PC-3 (cell line): ENCODE measurements around the gene NTN3. TPM values are rescaled to one million over a fixed set of nuclear protein-coding genes. Genes with fewer than 3 reads are reported as not detected.

ENCODE experiments used
- ATAC-seq: fragments of 200-7000 bp; cut with Tn5 transposase; 2 replicates; pipeline ENCODE4 v1.9.1; 2020; ENCODE audit warnings: mild to moderate bottlenecking, moderate library complexity
- BruUV-seq: library from RNA; stranded (reverse); fragments of 400-500 nt; replicated peaks from 2 replicates; lab custom pipeline; 2021; lab: Mats Ljungman, UMichigan
- CTCF ChIA-PET: fragments of 300-600 bp; sonication (Branson Sonifier 250); formaldehyde crosslinking; loops from one replicate; lab custom pipeline; 2022; ENCODE audit warnings: antibody characterized with exemption; lab: Charles Lee
- POLR2A ChIA-PET: fragments of 300-600 bp; sonication (Branson Sonifier 250); formaldehyde crosslinking; loops from one replicate; lab custom pipeline; 2022; ENCODE audit warnings: antibody characterized with exemption; ENCODE audit not compliant: unreplicated experiment; lab: Charles Lee
- DNase-seq: peaks from one replicate; pipeline ENCODE4 v3.0.0-alpha.2; 2015
- H2AFZ ChIP-seq: fragments of 300-600 bp; sonication (generic); 2 replicates; pipeline ENCODE4 v1.6.0; 2016; ENCODE audit warnings: antibody characterized with exemption, low read length
- H3F3A ChIP-seq: fragments of 300-600 bp; sonication (generic); one replicate; pipeline ENCODE4 v1.6.0; 2017; ENCODE audit warnings: antibody characterized with exemption, low read length, control low read depth, mild to moderate bottlenecking; ENCODE audit not compliant: unreplicated experiment
- H3K27ac ChIP-seq: fragments of 300-600 bp; sonication (generic); 2 replicates; pipeline ENCODE4 v1.5.1; 2016; ENCODE audit warnings: mild to moderate bottlenecking, low read length
- H3K27me3 ChIP-seq: fragments of 300-600 bp; sonication (generic); 2 replicates; pipeline ENCODE4 v1.6.1; 2016; ENCODE audit warnings: low read length, mixed read lengths
- H3K36me3 ChIP-seq: fragments of 300-600 bp; sonication (generic); 2 replicates; pipeline ENCODE4 v1.6.1; 2016; ENCODE audit warnings: low read depth, mixed run types, low read length, mixed read lengths
- H3K4me1 ChIP-seq: fragments of 300-600 bp; sonication (generic); 2 replicates; pipeline ENCODE4 v1.5.1; 2016; ENCODE audit warnings: low read length; ENCODE audit not compliant: insufficient read depth
- H3K4me2 ChIP-seq: fragments of 300-600 bp; sonication (generic); 2 replicates; pipeline ENCODE4 v1.6.0; 2016; ENCODE audit warnings: low read length
- H3K4me3 ChIP-seq: fragments of 300-600 bp; sonication (generic); 2 replicates; pipeline ENCODE4 v1.5.1; 2016; ENCODE audit warnings: mild to moderate bottlenecking, low read length, mixed read lengths
- H3K79me2 ChIP-seq: fragments of 300-600 bp; sonication (generic); 2 replicates; pipeline ENCODE4 v1.6.1; 2017; ENCODE audit warnings: low read length, mixed read lengths
- H3K9ac ChIP-seq: fragments of 300-600 bp; sonication (generic); 2 replicates; pipeline ENCODE4 v1.6.0; 2016; ENCODE audit warnings: mild to moderate bottlenecking, low read length
- H3K9me2 ChIP-seq: fragments of 300-600 bp; sonication (generic); replicated peaks from 2 replicates; pipeline ENCODE4 v1.6.1; 2016; ENCODE audit warnings: mixed run types, low read length, mixed read lengths
- H3K9me3 ChIP-seq: fragments of 300-600 bp; sonication (generic); 2 replicates; pipeline ENCODE4 v1.6.1; 2016; ENCODE audit warnings: low read length, mixed read lengths
- H4K20me1 ChIP-seq: fragments of 300-600 bp; sonication (generic); 2 replicates; pipeline ENCODE4 v1.6.1; 2016; ENCODE audit warnings: low read length, mixed read lengths
- CTCF ChIP-seq: fragments of 300-600 bp; sonication (generic); conservative IDR thresholded peaks from 2 replicates; pipeline ENCODE4 v1.5.1; 2017; ENCODE audit warnings: antibody characterized with exemption, low read depth, mild to moderate bottlenecking, low read length
- EZH2 ChIP-seq: fragments of 300-600 bp; sonication (generic); IDR thresholded peaks from one replicate; pipeline ENCODE4 v1.6.1; 2017; ENCODE audit warnings: antibody characterized with exemption, mild to moderate bottlenecking, low read length; ENCODE audit not compliant: unreplicated experiment
- EZH2phosphoT487 ChIP-seq: fragments of 300-600 bp; sonication (generic); IDR thresholded peaks from 2 replicates; pipeline ENCODE4 v1.6.1; 2018; ENCODE audit warnings: mild to moderate bottlenecking, antibody characterized with exemption, low read length, borderline replicate concordance
- intact Hi-C: fragments of 100-400 bp; cut with micrococcal nuclease; formaldehyde crosslinking; loops from 2 replicates; pipeline ENCODE4 v1.9.0; 2023
- total RNA-seq: library from RNA; depleted of rRNA; stranded (reverse); fragments of >200 nt; gene quantifications from 2 replicates; pipeline ENCODE4 v1.2.3, GENCODE V29; 2014

The NTN3 gene
- total RNA-seq, 1 experiment from 2014 or later: not detected

GRCh38 chr16:2500430-2500917, 29.4 kb downstream of the NTN3 start:
- no peaks in the 10 kb centered on the region for H3K27me3 ChIP-seq
- ATAC-seq: 0 out of 2 replicates have a peak, but pooled peaks have one; percentile 16
- TF ChIP-seq EZH2: no peak
- TF ChIP-seq CTCF: no peak
- TF ChIP-seq EZH2phosphoT487: no peak
- no peaks in the 10 kb centered on the region for H3K9me3 ChIP-seq
- no peaks in the 10 kb centered on the region for H3F3A ChIP-seq
- H3K4me2 ChIP-seq: no peak overlapping the region
- ChIA-PET POLR2A (no interaction called here), CTCF (no interaction called here)
- H2AFZ ChIP-seq: no peak overlapping the region
- no peak overlapping the region for H3K4me3 ChIP-seq
- H3K79me2 ChIP-seq: no peaks in the 10 kb centered on the region
- DNase-seq: no peak
- no peaks in the 10 kb centered on the region for H3K4me1 ChIP-seq
- H3K27ac ChIP-seq: no peak overlapping the region
- intact Hi-C loops: no loop called here
- no TSS peak for BruUV-seq
- H3K9ac ChIP-seq: no peak overlapping the region
- H3K36me3 ChIP-seq: no peaks in the 10 kb centered on the region
- no peaks in the 10 kb centered on the region for H3K9me2 ChIP-seq
- no peaks in the 10 kb centered on the region for H4K20me1 ChIP-seq

- no peak overlapping the region for H3K9ac ChIP-seq
- H3K4me1 ChIP-seq: no peaks in the 10 kb centered on the region
- no peak overlapping the region for H2AFZ ChIP-seq
- DNase-seq (peak; percentile 59), ATAC-seq (peak; percentile 88)
- H4K20me1 ChIP-seq: no peaks in the 10 kb centered on the region
- no peaks in the 10 kb centered on the region for H3K36me3 ChIP-seq
- no TSS peak for BruUV-seq
- ChIA-PET POLR2A (no interaction called here), CTCF (interaction anchor here (0.6 to 0.7 kb wide), 2 partner anchors 71 to 526 kb away, joined by 3 to 12 read pairs; no protein-coding TSS in a partner anchor)
- H3K9me3 ChIP-seq: no peaks in the 10 kb centered on the region
- TF ChIP-seq EZH2phosphoT487 (no peak), CTCF (peak; percentile 87)
- no peaks in the 10 kb centered on the region for H3K27me3 ChIP-seq
- intact Hi-C loops: loop anchor here (1.0 kb wide), 1 partner anchor 71 kb away; no protein-coding TSS in a partner anchor
- H3K79me2 ChIP-seq: no peaks in the 10 kb centered on the region
- H3K9me2 ChIP-seq: no peaks in the 10 kb centered on the region
- H3K27ac ChIP-seq: no peak overlapping the region
- H3K4me2 ChIP-seq: no peak overlapping the region
- no peak overlapping the region for H3K4me3 ChIP-seq
- H3F3A ChIP-seq: no peaks in the 10 kb centered on the region
Observed at GRCh38 chr16:2500918-2501750, 30.0 kb downstream of the NTN3 start.
